Type B pancreatic cell (in vitro differentiated cells): ENCODE data around the gene MYEOV. TPM values are rescaled to one million over a fixed set of nuclear protein-coding genes. Genes with fewer than 3 reads are reported as not detected.
A peak's percentile ranks its signal among the peaks of the same experiment; 100 is the strongest.

Source experiments
- DNase-seq: peaks from one replicate; pipeline ENCODE4 v3.0.0; 2021; ENCODE audit warnings: mixed read lengths; ENCODE audit not compliant: unreplicated experiment; ENCODE audit errors: extremely low spot score
- H3K27ac Mint-ChIP-seq: 2 replicates; pipeline ENCODE4 v1.8.0; 2021; ENCODE audit warnings: mild to moderate bottlenecking, mixed read lengths
- H3K27me3 Mint-ChIP-seq: 2 replicates; pipeline ENCODE4 v1.8.0; 2021; ENCODE audit warnings: mixed read lengths
- H3K36me3 Mint-ChIP-seq: 2 replicates; pipeline ENCODE4 v1.8.0; 2021; ENCODE audit warnings: mixed read lengths
- H3K4me1 Mint-ChIP-seq: one replicate; pipeline ENCODE4 v1.8.0; 2021; ENCODE audit warnings: mixed read lengths; ENCODE audit not compliant: unreplicated experiment
- H3K4me3 Mint-ChIP-seq: 2 replicates; pipeline ENCODE4 v1.8.0; 2021; ENCODE audit warnings: mild to moderate bottlenecking, mixed read lengths
- H3K9me3 Mint-ChIP-seq: 2 replicates; pipeline ENCODE4 v1.8.0; 2021; ENCODE audit warnings: mixed read lengths
- total RNA-seq: library from RNA; stranded (reverse); gene quantifications from 2 replicates; pipeline ENCODE4 v1.2.1, GENCODE V29; 2021; ENCODE audit warnings: low replicate concordance
- TF ChIP-seq, protein P1 (sequence below): fragments of 200-600 bp; sonication (generic); conservative IDR thresholded peaks from 2 replicates; pipeline ENCODE4 v1.5.0; 2021; ENCODE audit warnings: antibody characterized with exemption, mild to moderate bottlenecking

MYEOV gene
- total RNA-seq, 1 donor from 2014 or later, result 4.1 TPM

- TF ChIP-seq, protein P1, sequence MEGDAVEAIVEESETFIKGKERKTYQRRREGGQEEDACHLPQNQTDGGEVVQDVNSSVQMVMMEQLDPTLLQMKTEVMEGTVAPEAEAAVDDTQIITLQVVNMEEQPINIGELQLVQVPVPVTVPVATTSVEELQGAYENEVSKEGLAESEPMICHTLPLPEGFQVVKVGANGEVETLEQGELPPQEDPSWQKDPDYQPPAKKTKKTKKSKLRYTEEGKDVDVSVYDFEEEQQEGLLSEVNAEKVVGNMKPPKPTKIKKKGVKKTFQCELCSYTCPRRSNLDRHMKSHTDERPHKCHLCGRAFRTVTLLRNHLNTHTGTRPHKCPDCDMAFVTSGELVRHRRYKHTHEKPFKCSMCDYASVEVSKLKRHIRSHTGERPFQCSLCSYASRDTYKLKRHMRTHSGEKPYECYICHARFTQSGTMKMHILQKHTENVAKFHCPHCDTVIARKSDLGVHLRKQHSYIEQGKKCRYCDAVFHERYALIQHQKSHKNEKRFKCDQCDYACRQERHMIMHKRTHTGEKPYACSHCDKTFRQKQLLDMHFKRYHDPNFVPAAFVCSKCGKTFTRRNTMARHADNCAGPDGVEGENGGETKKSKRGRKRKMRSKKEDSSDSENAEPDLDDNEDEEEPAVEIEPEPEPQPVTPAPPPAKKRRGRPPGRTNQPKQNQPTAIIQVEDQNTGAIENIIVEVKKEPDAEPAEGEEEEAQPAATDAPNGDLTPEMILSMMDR, result no peak
- Mint-ChIP-seq H3K4me1 (peaks cover 15% of the 10 kb centered on the region), H3K36me3 (no peaks in the 10 kb centered on the region), H3K9me3 (no peaks in the 10 kb centered on the region), H3K27me3 (no peaks in the 10 kb centered on the region), H3K4me3 (no peak overlapping the region), H3K27ac (peak overlapping the region; percentile 61)
- DNase-seq, result peak; percentile 32
These were observed 41.9 kb downstream of the MYEOV start for GRCh38 chr11:69335781-69336405.

- peaks cover 18% of the 10 kb centered on the region for H3K4me1 Mint-ChIP-seq
- no peak overlapping the region for H3K4me3 Mint-ChIP-seq
- DNase-seq, result peak; percentile 55
- TF ChIP-seq, protein P1, result no peak
- no peaks in the 10 kb centered on the region for H3K36me3 Mint-ChIP-seq
- H3K27me3 Mint-ChIP-seq, result no peaks in the 10 kb centered on the region
- peak overlapping the region; percentile 89 for H3K27ac Mint-ChIP-seq
- no peaks in the 10 kb centered on the region for H3K9me3 Mint-ChIP-seq
These were observed 43.3 kb downstream of the MYEOV start for GRCh38 chr11:69337211-69337721.

- H3K4me1 Mint-ChIP-seq, result peaks cover 21% of the 10 kb centered on the region
- no peaks in the 10 kb centered on the region for H3K36me3 Mint-ChIP-seq
- H3K9me3 Mint-ChIP-seq, result no peaks in the 10 kb centered on the region
- peak; percentile 51 for DNase-seq
- TF ChIP-seq, protein P1, result no peak
- no peaks in the 10 kb centered on the region for H3K27me3 Mint-ChIP-seq
- H3K27ac Mint-ChIP-seq, result peak overlapping the region; percentile 48
- H3K4me3 Mint-ChIP-seq, result no peak overlapping the region
These were observed 45.2 kb downstream of the MYEOV start for GRCh38 chr11:69339041-69339733.

DNA sequence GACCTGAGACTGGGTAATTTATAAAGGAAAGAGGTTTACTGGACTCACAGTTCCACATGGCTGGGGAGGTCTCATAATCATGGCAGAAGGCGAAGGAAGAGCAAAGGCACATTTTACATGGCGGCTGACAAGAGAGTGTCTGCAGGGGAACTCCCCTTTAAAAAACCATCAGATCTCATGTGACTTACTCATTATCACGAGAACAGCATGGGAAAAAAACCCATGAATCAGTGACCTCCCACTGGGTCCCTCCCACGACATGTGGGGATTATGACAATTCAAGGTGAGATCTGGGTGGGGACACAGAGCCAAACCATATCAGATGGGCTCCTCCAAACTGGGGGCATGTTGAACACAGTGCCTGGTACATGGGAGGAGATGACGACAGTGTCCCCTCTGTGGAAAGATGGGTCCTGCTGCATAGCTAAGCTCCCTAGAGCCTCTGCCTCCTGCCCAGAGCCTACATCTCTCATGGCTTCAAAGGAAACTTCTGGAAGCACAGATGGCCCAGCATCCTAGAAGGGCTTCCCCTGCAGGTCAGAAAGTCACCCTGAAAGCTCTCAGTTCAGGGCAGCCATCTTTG, 46.1 kb downstream of the MYEOV start:
- Mint-ChIP-seq H3K27ac (no peak overlapping the region), H3K27me3 (no peaks in the 10 kb centered on the region), H3K4me3 (no peak overlapping the region), H3K4me1 (peaks cover 25% of the 10 kb centered on the region), H3K9me3 (no peaks in the 10 kb centered on the region), H3K36me3 (no peaks in the 10 kb centered on the region)
- TF ChIP-seq, protein P1, result no peak
- peak; percentile 48 for DNase-seq

GRCh38 chr11:69342588-69343330, 48.8 kb downstream of the MYEOV start:
- peak; percentile 61 for DNase-seq
- no peaks in the 10 kb centered on the region for H3K9me3 Mint-ChIP-seq

More at GRCh38 chr11:69342588-69343330, 48.8 kb downstream of the MYEOV start:
- Mint-ChIP-seq H3K27me3 (no peaks in the 10 kb centered on the region), H3K27ac (peak overlapping the region; percentile 56), H3K4me1 (peaks cover 12% of the 10 kb centered on the region), H3K4me3 (no peak overlapping the region), H3K36me3 (no peaks in the 10 kb centered on the region)
- TF ChIP-seq, protein P1, result no peak
